GM21515 (cell line): Measurements from ENCODE around the gene SCUBE1.

Experiments used
- ATAC-seq: cut with Tn5 transposase; IDR thresholded peaks from one replicate; pipeline ENCODE4 v1.9.1; 2021; ENCODE audit not compliant: unreplicated experiment

The SCUBE1 gene

DNA sequence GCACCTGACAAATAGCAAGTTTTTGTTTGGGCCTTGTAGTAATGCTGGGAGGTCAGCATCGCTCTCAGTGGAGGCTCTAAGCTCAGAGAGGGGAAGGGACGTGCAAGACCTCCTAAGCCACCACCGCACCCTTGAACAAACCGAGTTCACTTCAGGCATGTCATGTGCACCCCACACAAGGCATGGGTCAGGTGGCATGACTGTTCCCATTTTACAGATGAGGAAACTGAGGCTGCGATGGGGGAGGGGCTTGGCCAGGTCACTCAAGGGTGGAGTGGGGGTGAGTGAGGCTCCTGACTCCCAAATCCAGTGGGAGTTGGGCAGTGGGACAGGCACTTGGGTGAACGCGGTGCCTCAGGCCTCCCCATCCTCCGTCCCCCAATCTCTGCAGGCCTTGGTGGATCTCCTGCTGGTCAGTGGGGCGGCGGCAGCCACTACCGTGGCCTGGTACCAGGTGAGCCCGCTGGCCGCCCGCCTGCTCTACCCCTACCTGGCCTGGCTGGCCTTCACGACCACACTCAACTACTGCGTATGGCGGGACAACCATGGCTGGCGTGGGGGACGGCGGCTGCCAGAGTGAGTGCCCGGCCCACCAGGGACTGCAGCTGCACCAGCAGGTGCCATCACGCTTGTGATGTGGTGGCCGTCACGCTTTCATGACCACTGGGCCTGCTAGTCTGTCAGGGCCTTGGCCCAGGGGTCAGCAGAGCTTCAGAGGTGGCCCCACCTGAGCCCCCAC, 180.6 kb downstream of the SCUBE1 start:
- ATAC-seq = no peak

DNA sequence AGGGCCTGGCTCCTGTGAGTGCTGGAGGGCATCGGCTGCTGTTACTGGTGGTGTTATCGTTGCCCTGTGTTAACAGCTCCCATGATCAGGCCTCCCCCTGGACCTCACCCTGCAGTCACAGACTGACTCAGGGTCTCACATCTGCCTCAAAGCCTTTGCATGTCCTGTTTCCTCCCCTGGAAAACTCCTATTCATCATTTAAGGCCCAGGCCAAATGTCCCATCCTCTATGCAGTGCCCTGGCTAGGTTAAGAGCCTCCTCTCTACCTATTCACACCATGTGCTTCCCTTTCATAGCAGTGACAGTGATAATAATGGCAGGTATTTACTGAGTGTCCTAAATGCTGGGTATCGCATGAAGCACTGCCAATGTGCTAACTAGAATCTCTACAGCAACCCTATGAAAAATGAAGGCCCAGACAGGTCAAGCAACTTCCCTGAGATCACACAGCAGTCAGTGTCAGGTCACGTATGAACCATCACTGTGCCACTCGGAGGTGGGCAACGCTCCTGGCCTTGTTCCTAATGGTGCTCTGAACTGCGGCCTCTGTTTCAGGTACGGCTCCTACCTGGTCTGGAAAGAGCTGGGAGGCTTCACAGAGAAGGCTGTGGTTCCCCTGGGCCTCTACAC, 182.6 kb downstream of the SCUBE1 start:
- ATAC-seq = no peak

DNA sequence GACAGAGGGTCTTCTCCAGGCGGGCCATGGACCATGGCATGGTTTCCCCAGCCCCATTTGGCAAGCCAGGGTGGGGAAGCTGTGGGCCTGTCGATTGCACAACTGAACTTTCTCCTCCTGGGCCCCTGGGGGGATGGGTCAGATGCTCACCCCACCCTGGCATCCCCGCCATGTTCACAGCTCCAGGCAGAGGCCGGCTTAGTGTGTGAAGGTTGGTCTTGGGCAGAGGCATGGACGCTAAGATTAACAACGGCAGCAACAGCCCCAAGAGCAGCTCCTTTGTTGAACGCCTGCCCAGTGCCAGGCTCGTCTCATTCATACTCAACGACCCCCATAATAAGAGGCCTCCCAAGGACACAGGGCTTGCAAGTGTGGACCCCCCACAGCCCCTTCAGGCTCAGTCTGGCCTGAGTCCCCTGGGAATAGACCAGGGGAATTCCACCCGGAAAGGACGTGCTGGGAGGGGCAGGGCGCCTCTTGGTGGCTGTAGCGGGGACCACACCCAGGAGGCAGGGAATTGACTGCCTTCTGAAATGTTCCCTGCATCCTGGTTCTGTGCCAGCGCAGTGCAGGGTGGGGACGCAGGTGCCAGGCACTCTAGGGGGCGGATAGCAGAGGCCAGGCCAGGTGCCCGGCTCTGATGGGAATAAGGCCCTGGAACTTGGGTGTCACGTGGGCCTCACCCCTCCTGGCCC, 183.5 kb downstream of the SCUBE1 start:
- ATAC-seq = no peak

DNA sequence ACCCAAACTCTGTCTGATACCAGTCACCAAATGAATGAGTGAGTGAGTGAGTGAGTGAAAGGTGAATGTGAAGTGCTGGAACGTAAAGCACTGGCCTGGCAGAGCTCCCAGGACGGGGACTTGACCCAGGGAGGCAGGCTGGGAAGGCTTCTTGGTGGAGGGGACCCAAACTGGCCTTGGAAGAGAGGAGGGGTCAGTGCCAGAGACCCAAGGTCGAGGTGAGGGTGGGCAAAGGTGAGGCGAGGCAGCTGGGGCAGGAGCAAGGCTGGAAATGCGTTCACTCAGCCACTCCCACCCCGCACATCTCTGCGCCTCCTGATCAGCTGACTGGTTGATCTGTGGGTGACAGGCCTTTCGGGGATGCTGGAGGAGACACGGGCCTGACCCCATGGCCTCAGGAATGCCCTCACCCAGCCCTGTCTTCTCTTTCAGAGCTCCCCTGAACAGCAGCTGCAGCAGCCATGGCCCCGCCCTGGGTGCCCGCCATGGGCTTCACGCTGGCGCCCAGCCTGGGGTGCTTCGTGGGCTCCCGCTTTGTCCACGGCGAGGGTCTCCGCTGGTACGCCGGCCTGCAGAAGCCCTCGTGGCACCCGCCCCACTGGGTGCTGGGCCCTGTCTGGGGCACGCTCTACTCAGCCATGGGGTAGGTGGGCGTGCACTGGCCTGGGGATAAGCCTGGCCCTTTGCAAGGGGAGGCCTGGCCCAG, 184.2 kb downstream of the SCUBE1 start:
- no peak for ATAC-seq

DNA sequence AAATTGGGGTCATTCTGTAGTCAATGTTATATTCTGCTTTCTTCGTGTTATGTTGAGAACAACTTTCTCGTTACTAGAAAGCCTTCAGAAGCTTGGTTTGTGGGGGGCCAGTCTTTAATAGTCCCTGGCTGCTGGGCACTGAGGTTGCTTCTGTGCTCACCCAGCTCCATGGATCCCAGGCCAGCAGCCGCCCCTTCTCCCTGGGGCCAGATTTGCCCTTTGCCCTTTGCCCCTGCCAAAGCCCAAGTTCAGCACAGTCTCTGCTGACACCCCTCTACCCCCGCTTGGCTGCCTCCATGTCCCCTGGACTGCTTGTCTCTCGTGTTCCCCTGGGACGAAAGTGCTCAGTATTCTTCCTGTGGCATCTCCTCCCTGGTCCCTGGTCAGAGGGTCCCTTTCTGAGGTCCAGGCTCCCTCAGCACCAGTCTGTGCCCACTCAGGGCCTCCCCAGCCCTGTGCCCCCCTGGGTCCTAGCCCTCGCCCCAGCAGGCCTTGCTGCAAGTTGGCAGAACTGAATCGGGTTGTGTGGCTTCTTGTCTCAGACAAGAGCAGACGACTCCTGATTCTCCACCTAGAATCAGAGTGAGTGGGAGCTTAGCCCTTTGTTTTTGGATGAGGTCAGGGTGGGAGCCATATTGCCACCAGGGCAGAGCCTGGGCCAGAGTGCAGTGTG, 185.2 kb downstream of the SCUBE1 start:
- no peak for ATAC-seq

DNA sequence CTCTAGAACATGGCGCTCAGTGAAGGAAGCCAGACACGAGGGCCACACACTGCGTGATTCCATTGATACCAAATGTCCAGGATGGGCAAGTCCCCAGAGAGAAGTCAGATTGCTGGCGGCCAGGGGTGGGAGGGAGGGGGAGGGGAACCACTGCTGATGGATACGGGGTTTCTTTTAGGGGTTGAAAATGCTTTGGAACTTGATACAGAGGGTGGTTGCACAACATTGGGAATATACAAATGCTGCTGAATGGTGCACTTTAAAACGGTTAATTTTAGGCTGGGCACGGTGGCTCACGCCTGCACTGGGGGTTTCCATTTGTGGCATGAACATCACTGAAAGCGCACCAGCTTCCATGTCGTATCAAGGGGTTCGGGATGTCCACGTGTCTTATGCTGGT, 186.8 kb downstream of the SCUBE1 start:
- ATAC-seq = no peak

DNA sequence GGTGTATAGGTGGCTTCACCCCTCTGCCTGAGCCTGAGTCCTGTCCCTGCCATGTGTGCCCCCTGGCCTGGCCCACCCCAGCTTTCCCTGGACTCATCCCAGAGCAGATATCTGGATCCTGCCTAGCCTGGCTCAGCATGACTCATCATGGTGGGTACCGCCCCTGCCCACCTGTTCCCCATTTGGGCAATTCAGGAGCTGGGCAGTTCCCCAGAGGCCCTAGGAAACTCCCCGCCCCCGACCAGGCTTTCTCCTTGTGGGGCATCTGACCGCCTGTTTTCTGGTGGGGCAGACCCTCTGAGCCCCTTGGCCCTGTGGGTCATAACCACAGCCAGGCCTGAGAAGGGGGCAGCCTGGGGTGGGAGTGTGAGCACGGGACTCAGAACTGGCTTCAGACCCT, 187.4 kb downstream of the SCUBE1 start:
- no peak for ATAC-seq

DNA sequence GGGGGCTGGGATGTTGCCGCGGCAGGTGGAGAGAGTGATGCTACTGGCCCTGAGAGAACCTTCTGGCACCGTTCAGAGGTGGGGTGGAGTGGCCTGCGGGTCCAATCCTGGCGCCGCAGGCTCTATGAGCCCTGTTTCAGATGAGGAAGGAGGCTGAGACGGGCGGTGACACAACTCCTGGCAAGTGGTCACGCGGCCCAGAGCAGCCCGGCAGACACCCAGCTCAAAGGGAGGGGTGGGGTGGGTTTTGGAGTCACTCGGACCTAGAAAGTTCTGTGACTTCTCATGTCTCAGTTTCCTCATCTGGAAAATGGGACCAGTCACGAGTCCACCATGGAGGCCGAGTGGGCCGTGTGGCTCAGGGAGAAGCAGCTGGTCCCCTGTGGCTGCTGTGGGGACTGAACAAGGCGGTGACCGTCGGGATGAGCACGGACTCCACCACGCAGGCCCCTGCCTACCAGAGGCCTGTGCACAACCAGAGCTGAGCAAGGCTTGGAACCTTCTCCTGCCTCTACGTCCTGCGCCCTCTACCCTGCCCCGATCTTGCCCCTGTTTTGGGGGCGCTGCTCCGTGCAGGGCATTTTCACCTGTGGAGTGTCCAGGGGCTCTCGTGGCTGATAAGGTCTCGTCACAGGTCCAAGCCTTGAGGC, 188.2 kb downstream of the SCUBE1 start:
- no peak for ATAC-seq

DNA sequence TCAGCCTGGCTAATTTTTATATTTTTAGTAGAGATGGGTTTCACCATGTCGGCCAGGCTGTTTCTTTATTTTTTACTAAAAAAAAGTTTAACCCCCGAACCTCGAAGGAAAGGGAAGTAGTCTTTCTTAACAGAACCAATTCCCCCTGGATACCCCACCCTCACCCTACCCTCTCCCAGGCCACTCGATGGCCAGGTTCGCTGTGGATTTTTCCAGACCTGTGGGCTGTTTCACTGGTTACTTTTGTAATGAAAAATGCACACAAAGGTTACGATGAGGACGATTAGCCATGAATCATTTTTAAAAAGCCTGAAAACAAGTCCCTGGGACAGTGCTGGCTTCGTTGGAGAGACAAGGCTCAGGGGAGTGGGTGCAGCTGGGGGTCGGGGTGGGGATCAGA, 189.3 kb downstream of the SCUBE1 start:
- no peak for ATAC-seq

DNA sequence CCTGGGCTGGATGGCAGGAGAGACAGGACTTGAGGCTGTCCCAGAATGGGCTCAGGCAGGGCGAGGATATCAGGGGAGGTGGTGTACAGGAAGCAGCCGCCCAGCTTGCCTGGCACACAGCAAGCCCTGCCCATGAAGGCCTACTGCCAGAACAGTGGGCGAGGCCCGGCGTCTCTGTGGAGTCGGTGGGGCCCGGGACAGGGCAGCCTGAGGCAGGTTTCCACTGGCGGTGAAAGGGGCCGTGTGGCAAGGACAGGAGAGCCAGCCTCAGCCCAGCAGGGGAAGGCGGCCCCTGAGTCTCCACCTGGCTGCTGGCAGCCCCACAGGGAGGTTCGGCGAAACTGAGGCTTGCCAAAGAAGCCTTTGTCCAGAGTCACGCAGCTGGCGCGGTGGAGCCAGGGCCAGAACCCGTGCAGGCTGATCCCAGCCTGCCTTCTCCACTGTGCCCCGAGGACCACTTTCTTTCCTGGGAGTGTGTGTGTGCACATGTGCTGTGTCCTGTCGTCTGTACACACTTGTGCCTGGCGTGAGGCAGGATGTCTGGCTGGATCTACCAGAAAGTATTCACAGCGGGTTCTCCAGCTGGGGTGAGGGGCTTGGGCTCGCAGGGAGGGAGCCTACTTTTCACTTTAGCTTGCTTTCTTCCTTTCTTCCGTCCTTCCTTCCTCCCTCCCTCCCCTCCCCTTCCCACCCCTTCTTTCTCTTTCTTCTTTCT, 190.7 kb downstream of the SCUBE1 start:
- ATAC-seq = no peak

DNA sequence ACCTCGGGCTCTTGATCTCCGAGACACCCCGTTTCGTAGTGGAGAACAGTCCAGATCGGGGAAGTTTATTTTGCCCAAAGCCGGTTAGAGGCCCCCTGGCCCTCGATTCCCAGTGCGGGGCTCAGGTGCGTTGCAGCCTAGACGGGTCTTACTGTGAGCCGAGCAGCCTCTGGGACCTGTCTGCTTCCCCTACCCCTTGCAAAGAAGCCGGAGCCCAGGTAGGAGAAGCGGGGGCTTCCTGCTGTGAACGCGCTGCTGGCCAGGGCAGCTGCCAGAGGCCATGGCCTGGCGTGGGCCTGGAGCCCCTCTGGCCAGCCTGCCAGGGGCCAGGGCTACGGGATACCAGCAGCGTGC, 191.2 kb downstream of the SCUBE1 start:
- ATAC-seq = no peak

DNA sequence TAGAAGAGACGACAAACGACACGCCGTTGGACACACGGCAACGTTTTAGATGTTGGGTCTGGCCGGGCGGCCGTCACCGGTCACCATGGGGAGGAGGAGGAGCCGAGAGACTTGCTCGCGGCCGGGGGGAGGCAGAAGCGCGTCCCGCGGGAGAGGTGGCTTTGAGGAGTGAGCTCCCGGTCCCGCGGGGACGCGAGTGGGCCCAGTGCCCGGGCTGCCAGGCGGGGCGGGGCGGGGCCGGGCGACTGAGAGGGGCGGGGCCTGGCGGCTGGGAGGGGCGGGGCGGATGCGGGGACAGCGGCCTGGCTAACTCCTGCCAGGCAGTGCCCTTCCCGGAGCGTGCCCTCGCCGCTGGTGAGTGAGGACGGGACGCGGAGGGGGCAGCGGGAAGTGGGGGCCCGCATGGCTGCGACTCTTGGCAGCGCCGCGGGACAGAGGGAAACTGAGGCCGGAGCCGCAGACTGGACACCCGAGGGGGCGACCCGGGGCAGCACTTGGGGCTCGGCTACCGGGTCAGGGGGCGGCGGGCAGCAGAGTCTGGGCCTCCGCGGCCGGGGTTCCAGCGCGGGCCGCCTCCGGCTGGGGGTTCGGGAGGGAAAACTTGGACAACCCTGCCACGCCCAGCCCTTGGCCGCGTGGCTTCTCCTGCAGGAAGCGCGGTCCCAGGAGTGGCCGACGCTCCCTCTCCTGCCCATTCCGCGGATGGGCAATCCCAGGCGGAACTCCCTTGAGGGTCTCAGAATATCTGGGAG, 191.7 kb downstream of the SCUBE1 start, which contains the start of gene TSPO:
Gene TSPO (plus strand): TSS at position 309 of the 752 bp plus-strand sequence. CDS start 7,680 bp downstream, outside the sequence.
- ATAC-seq = no peak

DNA sequence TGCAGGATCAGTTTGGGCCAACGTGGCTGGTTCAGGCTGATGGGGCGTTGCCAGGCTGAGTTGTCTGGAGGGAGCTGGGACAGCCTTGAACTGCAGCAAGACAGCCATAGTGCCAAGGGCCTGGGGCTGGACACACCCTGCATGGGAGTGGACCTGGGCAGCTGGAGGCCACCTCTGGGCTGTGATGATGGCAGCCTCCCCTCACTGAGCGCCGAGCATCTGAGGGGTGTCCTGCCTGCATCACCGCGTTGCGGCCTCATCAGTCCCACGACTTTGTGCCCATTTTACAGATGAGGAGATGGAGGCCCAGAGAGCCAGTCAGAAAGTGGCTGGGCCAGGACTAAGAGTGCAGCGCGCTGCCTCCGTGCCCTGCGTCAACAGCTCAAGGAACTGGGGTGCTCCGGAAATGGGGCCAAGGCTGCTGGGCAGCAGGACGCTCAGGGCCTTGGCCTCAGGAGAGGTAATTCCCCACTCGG, 192.4 kb downstream of the SCUBE1 start:
- no peak for ATAC-seq

DNA sequence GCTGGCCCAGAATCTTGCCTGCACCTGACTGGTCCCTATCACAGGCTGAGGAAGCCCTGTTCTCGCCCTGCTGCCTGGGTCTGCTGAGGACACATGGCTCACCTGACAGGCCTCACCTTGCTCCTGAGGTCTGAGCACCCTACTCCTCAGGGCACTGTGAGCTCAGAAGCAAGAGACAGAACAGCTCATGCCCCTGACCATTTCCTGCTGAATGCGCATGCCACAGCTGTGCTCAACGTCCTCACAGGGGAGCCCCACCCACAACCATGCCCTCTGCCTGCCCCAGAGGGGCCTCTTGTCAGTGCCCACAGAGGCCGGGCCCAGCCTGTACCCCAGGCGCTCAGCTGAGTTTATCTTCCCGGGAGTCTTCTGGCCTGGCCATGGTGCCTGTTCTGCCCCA, 194.6 kb downstream of the SCUBE1 start:
- no peak for ATAC-seq

DNA sequence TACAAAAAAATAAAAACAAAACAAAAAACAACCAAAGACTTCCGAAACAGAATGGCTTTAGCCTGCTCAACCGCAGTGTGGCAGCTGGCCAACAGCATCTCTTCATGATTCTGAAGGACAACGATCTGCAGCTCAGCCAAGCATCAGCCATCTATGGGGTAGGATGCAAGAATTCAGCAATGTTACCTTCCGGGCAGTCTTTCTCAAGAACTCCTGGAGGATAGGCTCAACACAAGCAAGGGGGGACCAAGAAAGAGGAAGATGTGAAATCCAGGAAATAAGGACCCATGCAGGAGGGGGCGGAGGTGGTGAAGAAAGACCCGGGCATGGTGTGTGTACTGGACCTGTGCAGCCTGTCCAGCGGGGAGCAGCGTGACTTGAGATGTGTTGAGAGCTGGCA, 195.4 kb downstream of the SCUBE1 start:
- ATAC-seq = no peak
